Anterior cingulate cortex (tissue), 58 donors: ENCODE measurements around the gene ZNF638.

Experiments used
- DNase-seq, 58 donors: peaks; one replicate each; lab custom pipeline; 2025; lab: John Stamatoyannopoulos, UW

The ZNF638 gene

GRCh38 chr2:71333619-71334018 is 2.0 kb downstream of the ZNF638 start:
- DNase-seq: no peak

- no peak for DNase-seq
These were observed 4.8 kb downstream of the ZNF638 start for GRCh38 chr2:71336384-71336783.

GRCh38 chr2:71336802-71337201 is 5.2 kb downstream of the ZNF638 start:
- DNase-seq: no peak

GRCh38 chr2:71337776-71338175 is 6.2 kb downstream of the ZNF638 start:
- DNase-seq: no peak

GRCh38 chr2:71339685-71340084 is 8.1 kb downstream of the ZNF638 start:
- DNase-seq: no peak

- DNase-seq: no peak
These were observed 8.6 kb downstream of the ZNF638 start for GRCh38 chr2:71340176-71340575.

GRCh38 chr2:71341645-71342044 is 10.1 kb downstream of the ZNF638 start:
- no peak for DNase-seq

- no peak for DNase-seq
These were observed 14.5 kb downstream of the ZNF638 start for GRCh38 chr2:71346065-71346464.

GRCh38 chr2:71347517-71347916 is 15.9 kb downstream of the ZNF638 start:
- DNase-seq: no peak

GRCh38 chr2:71348302-71348701 is 16.7 kb downstream of the ZNF638 start:
- DNase-seq: no peak

GRCh38 chr2:71353248-71353647 is 21.7 kb downstream of the ZNF638 start:
- DNase-seq: no peak

- peak in 8 of 58 donors; percentile 3 to 26 (median 11) for DNase-seq
These were observed 27.5 kb downstream of the ZNF638 start for GRCh38 chr2:71358931-71359671.

- no peak for DNase-seq
These were observed 28.9 kb downstream of the ZNF638 start for GRCh38 chr2:71360434-71360975.

GRCh38 chr2:71361631-71362030 is 30.0 kb downstream of the ZNF638 start:
- DNase-seq: no peak

- no peak for DNase-seq
These were observed 30.9 kb downstream of the ZNF638 start for GRCh38 chr2:71362447-71362846.

GRCh38 chr2:71370015-71370414 is 38.4 kb downstream of the ZNF638 start:
- no peak for DNase-seq

GRCh38 chr2:71372042-71372441 is 40.5 kb downstream of the ZNF638 start:
- DNase-seq: no peak

- no peak for DNase-seq
These were observed 47.5 kb downstream of the ZNF638 start for GRCh38 chr2:71379086-71379485.

GRCh38 chr2:71380665-71381064 is 49.1 kb downstream of the ZNF638 start:
- DNase-seq: no peak

- DNase-seq: no peak
These were observed 53.4 kb downstream of the ZNF638 start for GRCh38 chr2:71385012-71385411.

- no peak for DNase-seq
These were observed 56.6 kb downstream of the ZNF638 start for GRCh38 chr2:71388214-71388613.

- DNase-seq: peak in 30 of 58 donors; percentile 9 to 78 (median 33)
These were observed 57.9 kb downstream of the ZNF638 start for GRCh38 chr2:71389384-71390072.
